Measurements from ENCODE around the gene IGSF11.

GRCh38 chr3:119035014-119035346 is 334 bp upstream of the IGSF11 start:
- TF ChIP-seq CTCF (optimal IDR thresholded peaks at IDR 0.05 in 1 of 3, IDR thresholded peaks at IDR 0.05 in 1 of 3, conservative IDR thresholded peaks at IDR 0.05 in 1 of 3; ENCODE audit: extremely low read depth in 1 of 3, insufficient read depth in 2 of 3, low read length in 3 of 3), result no peak
- no peak for TF ChIP-seq EZH2 (IDR thresholded peaks at IDR 0.05; ENCODE audit: low read length)
